ENCODE data around the gene MYBBP1A. TPM values are rescaled to one million over a fixed set of nuclear protein-coding genes. Genes with fewer than 3 reads are reported as not detected.

The MYBBP1A gene
- total RNA-seq, 1 experiment from 2014 or later: 163 TPM

- ChIA-PET CTCF (interaction anchor here (0.6 kb wide), 1 partner anchor 108 kb away, joined by 3 read pairs; no protein-coding TSS in a partner anchor), POLR2A (no interaction called here)
- H3K27ac Mint-ChIP-seq: no peak overlapping the region
- no peaks in the 10 kb centered on the region for H3K36me3 Mint-ChIP-seq
- H3K4me3 Mint-ChIP-seq: no peak overlapping the region
- no peak for DNase-seq (ENCODE audit: low spot score)
- peaks cover 97% of the 10 kb centered on the region for H3K27me3 Mint-ChIP-seq (ENCODE audit: low read depth)
- no peak for ATAC-seq
- TF ChIP-seq IRF1 (CRISPR knock-in tag; IDR thresholded peaks at IDR 0.05): no peak
- TF ChIP-seq ATF3 (CRISPR knock-in tag; conservative IDR thresholded peaks at IDR 0.05): no peak
- TF ChIP-seq GABPB1 (CRISPR knock-in tag; IDR thresholded peaks at IDR 0.05): no peak
- TF ChIP-seq RORB (CRISPR knock-in tag; IDR thresholded peaks at IDR 0.05): no peak
- no peak for TF ChIP-seq CDX4 (CRISPR knock-in tag; IDR thresholded peaks at IDR 0.05; ENCODE audit: borderline replicate concordance)
- TF ChIP-seq ESRRA (CRISPR knock-in tag; IDR thresholded peaks at IDR 0.05; ENCODE audit: borderline replicate concordance): no peak
- no peak for TF ChIP-seq TEAD1 (CRISPR knock-in tag; IDR thresholded peaks at IDR 0.05)
- TF ChIP-seq PRRX2 (CRISPR knock-in tag; IDR thresholded peaks at IDR 0.05): no peak
- no peak for TF ChIP-seq PRDM15 (CRISPR knock-in tag; IDR thresholded peaks at IDR 0.05)
- no peak for TF ChIP-seq ZBTB21 (CRISPR knock-in tag; IDR thresholded peaks at IDR 0.05; ENCODE audit: borderline replicate concordance)
- TF ChIP-seq ZNF512 (CRISPR knock-in tag; IDR thresholded peaks at IDR 0.05; ENCODE audit: borderline replicate concordance): no peak
- TF ChIP-seq ETV6 (CRISPR knock-in tag; IDR thresholded peaks at IDR 0.05): no peak
- TF ChIP-seq ERG (CRISPR knock-in tag; IDR thresholded peaks at IDR 0.05): no peak
- no peak for TF ChIP-seq NR3C1 (CRISPR knock-in tag; conservative IDR thresholded peaks at IDR 0.05; ENCODE audit: low read depth)
- no peak for TF ChIP-seq ATF1 (CRISPR knock-in tag; IDR thresholded peaks at IDR 0.05)
- TF ChIP-seq AR (CRISPR knock-in tag; IDR thresholded peaks at IDR 0.05): no peak
- no peak for TF ChIP-seq ZNF121 (CRISPR knock-in tag; IDR thresholded peaks at IDR 0.05)
- TF ChIP-seq IRF2 (CRISPR knock-in tag; IDR thresholded peaks at IDR 0.05; ENCODE audit: borderline replicate concordance, low read depth): no peak
- H3K9me3 Mint-ChIP-seq: no peaks in the 10 kb centered on the region
- peaks cover 10% of the 10 kb centered on the region for H3K4me1 Mint-ChIP-seq
Observed at GRCh38 chr17:4529533-4530152, 25.5 kb downstream of the MYBBP1A start.
